ENCODE results near the gene NFATC2. TPM values are rescaled to one million over a fixed set of nuclear protein-coding genes. Genes with fewer than 3 reads are reported as not detected.
A peak's percentile ranks its signal among the peaks of the same experiment; 100 is the strongest.

The NFATC2 gene
- total RNA-seq, 1 donor from 2014 or later: 4.2 TPM

- no peak for DNase-seq
- no peak for TF ChIP-seq CTCF (IDR thresholded peaks at IDR 0.05; ENCODE audit: borderline replicate concordance)
- Histone ChIP-seq H3K9me3 (replicated peaks) (no peaks in the 10 kb centered on the region), H3K36me3 (peaks cover 4% of the 10 kb centered on the region), H3K4me3 (no peak overlapping the region), H3K27me3 (ENCODE audit: low read depth) (no peaks in the 10 kb centered on the region), H3K27ac (replicated peaks) (peak overlapping the region; percentile 39), H3K4me1 (peaks cover 51% of the 10 kb centered on the region)
- intact Hi-C loops (cut with micrococcal nuclease): no loop called here
These were observed 92.3 kb downstream of the NFATC2 start for GRCh38 chr20:51450221-51450712.

- TF ChIP-seq CTCF (IDR thresholded peaks at IDR 0.05; ENCODE audit: borderline replicate concordance): no peak
- peaks cover 49% of the 10 kb centered on the region for H3K4me1 ChIP-seq
- intact Hi-C loops (cut with micrococcal nuclease): no loop called here
These were observed 92.9 kb downstream of the NFATC2 start for GRCh38 chr20:51449498-51450220.

GRCh38 chr20:51447765-51448148, 94.8 kb downstream of the NFATC2 start:
- Histone ChIP-seq H3K36me3 (no peaks in the 10 kb centered on the region), H3K4me1 (peaks cover 49% of the 10 kb centered on the region), H3K9me3 (replicated peaks) (no peaks in the 10 kb centered on the region), H3K4me3 (no peak overlapping the region), H3K27me3 (ENCODE audit: low read depth) (no peaks in the 10 kb centered on the region), H3K27ac (replicated peaks) (no peak overlapping the region)
- intact Hi-C loops (cut with micrococcal nuclease): no loop called here
- no peak for TF ChIP-seq CTCF (IDR thresholded peaks at IDR 0.05; ENCODE audit: borderline replicate concordance)
- DNase-seq: no peak

More at GRCh38 chr20:51449498-51450220, 92.9 kb downstream of the NFATC2 start:
- no peak for DNase-seq
- Histone ChIP-seq H3K9me3 (replicated peaks) (no peaks in the 10 kb centered on the region), H3K27me3 (ENCODE audit: low read depth) (no peaks in the 10 kb centered on the region), H3K4me3 (peak overlapping the region; percentile 42), H3K27ac (replicated peaks) (peak overlapping the region; percentile 80), H3K36me3 (peaks cover 4% of the 10 kb centered on the region)

GRCh38 chr20:51447097-51447764, 95.3 kb downstream of the NFATC2 start:
- H3K27ac ChIP-seq (replicated peaks): peak overlapping the region; percentile 18
- H3K4me1 ChIP-seq: peaks cover 49% of the 10 kb centered on the region

GRCh38 chr20:51446656-51447055, 95.9 kb downstream of the NFATC2 start:
- Histone ChIP-seq H3K36me3 (no peaks in the 10 kb centered on the region), H3K27ac (replicated peaks) (peak overlapping the region; percentile 18), H3K27me3 (ENCODE audit: low read depth) (no peaks in the 10 kb centered on the region), H3K4me1 (peaks cover 49% of the 10 kb centered on the region), H3K4me3 (no peak overlapping the region), H3K9me3 (replicated peaks) (no peaks in the 10 kb centered on the region)
- no peak for TF ChIP-seq CTCF (IDR thresholded peaks at IDR 0.05; ENCODE audit: borderline replicate concordance)
- intact Hi-C loops (cut with micrococcal nuclease): no loop called here
- DNase-seq: no peak

More at GRCh38 chr20:51447097-51447764, 95.3 kb downstream of the NFATC2 start:
- Histone ChIP-seq H3K4me3 (no peak overlapping the region), H3K36me3 (no peaks in the 10 kb centered on the region), H3K9me3 (replicated peaks) (no peaks in the 10 kb centered on the region), H3K27me3 (ENCODE audit: low read depth) (no peaks in the 10 kb centered on the region)
- DNase-seq: peak; percentile 30
- TF ChIP-seq CTCF (IDR thresholded peaks at IDR 0.05; ENCODE audit: borderline replicate concordance): no peak
- intact Hi-C loops (cut with micrococcal nuclease): no loop called here
